A549 (cell line): ENCODE data around the gene WSB2.
"Not testable (repeated sequence)": the region's sequence is repeated elsewhere in the genome, so short reads cannot be mapped to it uniquely, and the experiment has no call there.

ENCODE experiments used
- BHLHE40 ChIP-seq: IDR thresholded peaks from 2 replicates; pipeline ENCODE4 v1.6.1; 2012; ENCODE audit warnings: low read depth, low read length, inconsistent platforms
- CEBPB ChIP-seq, 2 experiments: fragments of >200 bp in 1 of 2; sonication (Bioruptor Twin) in 1 of 2; formaldehyde crosslinking in 1 of 2; IDR thresholded peaks; 2 replicates each; pipeline ENCODE4 v1.6.1; 2012 to 2016
- CTCF ChIP-seq: fragments of >200 bp; sonication (Bioruptor Twin); formaldehyde crosslinking; IDR thresholded peaks from 3 replicates; pipeline ENCODE4 v1.5.1; 2016
- E2F6 ChIP-seq: IDR thresholded peaks from 2 replicates; pipeline ENCODE4 v1.6.1; 2012; ENCODE audit warnings: low read depth, borderline replicate concordance
- EHF ChIP-seq: fragments of 250-450 bp; sonication (Bioruptor Pico); IDR thresholded peaks from 2 replicates; pipeline ENCODE4 v1.5.0; 2020; ENCODE audit warnings: mild to moderate bottlenecking
- EHMT2 ChIP-seq: fragments of 200-600 bp; sonication (generic); IDR thresholded peaks from 2 replicates; pipeline ENCODE4 v1.6.1; 2016; ENCODE audit warnings: antibody characterized with exemption, low read depth, mild to moderate bottlenecking, moderate library complexity
- EP300 ChIP-seq, 2 experiments: fragments of >200 bp; sonication (Bioruptor Twin); formaldehyde crosslinking; IDR thresholded peaks; 2 replicates in 1 of 2; 3 replicates in 1 of 2; pipeline ENCODE4 v1.6.1; 2016 to 2017
- HMGXB4 ChIP-seq: fragments of 250-450 bp; sonication (Bioruptor Pico); IDR thresholded peaks from 2 replicates; pipeline ENCODE4 v1.5.0; 2021; ENCODE audit warnings: mild to moderate bottlenecking, moderate library complexity, borderline replicate concordance
- PHF8 ChIP-seq: fragments of 200-600 bp; sonication (generic); IDR thresholded peaks from 2 replicates; pipeline ENCODE4 v1.6.1; 2016; ENCODE audit warnings: low read depth, mild to moderate bottlenecking, antibody characterized with exemption, moderate library complexity, borderline replicate concordance
- POLR2A ChIP-seq: IDR thresholded peaks from 2 replicates; pipeline ENCODE4 v1.6.1; 2012; ENCODE audit warnings: mild to moderate bottlenecking, low read length
- REST ChIP-seq: fragments of 200-600 bp; sonication (generic); IDR thresholded peaks from 2 replicates; pipeline ENCODE4 v1.6.1; 2016; ENCODE audit warnings: antibody characterized with exemption, mild to moderate bottlenecking, moderate library complexity
- USF2 ChIP-seq: fragments of 450-650 bp; IDR thresholded peaks from 2 replicates; pipeline ENCODE4 v1.6.1; 2014; ENCODE audit warnings: antibody characterized with exemption
- ZC3H11A ChIP-seq: fragments of 450-650 bp; IDR thresholded peaks from 2 replicates; pipeline ENCODE4 v1.6.1; 2014; ENCODE audit warnings: antibody characterized with exemption, mild to moderate bottlenecking
- ZSCAN20 ChIP-seq: fragments of 250-450 bp; sonication (Bioruptor Pico); IDR thresholded peaks from 2 replicates; pipeline ENCODE4 v1.8.0; 2022; ENCODE audit warnings: mild to moderate bottlenecking, moderate library complexity

GRCh38 chr12:118081521-118081920 is 20.5 kb upstream of the WSB2 start:
- TF ChIP-seq CTCF; REST; USF2; POLR2A; EHF (CRISPR knock-in tag); HMGXB4 (CRISPR knock-in tag); BHLHE40; ZSCAN20 (CRISPR knock-in tag); CEBPB (IDR thresholded peaks at IDR 0.05); ZC3H11A; EP300 (IDR thresholded peaks at IDR 0.05); E2F6; PHF8; EHMT2: not testable (repeated sequence)
